PC-3 (cell line): Measurements from ENCODE around the gene ARHGEF3. TPM values are rescaled to one million over a fixed set of nuclear protein-coding genes. Genes with fewer than 3 reads are reported as not detected.
A peak's percentile ranks its signal among the peaks of the same experiment; 100 is the strongest.

ENCODE experiments used
- ATAC-seq: fragments of 200-7000 bp; cut with Tn5 transposase; 2 replicates; pipeline ENCODE4 v1.9.1; 2020; ENCODE audit warnings: mild to moderate bottlenecking, moderate library complexity
- BruUV-seq: library from RNA; stranded (reverse); fragments of 400-500 nt; replicated peaks from 2 replicates; lab custom pipeline; 2021; lab: Mats Ljungman, UMichigan
- CTCF ChIA-PET: fragments of 300-600 bp; sonication (Branson Sonifier 250); formaldehyde crosslinking; loops from one replicate; lab custom pipeline; 2022; ENCODE audit warnings: antibody characterized with exemption; lab: Charles Lee
- POLR2A ChIA-PET: fragments of 300-600 bp; sonication (Branson Sonifier 250); formaldehyde crosslinking; loops from one replicate; lab custom pipeline; 2022; ENCODE audit warnings: antibody characterized with exemption; ENCODE audit not compliant: unreplicated experiment; lab: Charles Lee
- DNase-seq: peaks from one replicate; pipeline ENCODE4 v3.0.0-alpha.2; 2015
- H2AFZ ChIP-seq: fragments of 300-600 bp; sonication (generic); 2 replicates; pipeline ENCODE4 v1.6.0; 2016; ENCODE audit warnings: antibody characterized with exemption, low read length
- H3F3A ChIP-seq: fragments of 300-600 bp; sonication (generic); one replicate; pipeline ENCODE4 v1.6.0; 2017; ENCODE audit warnings: antibody characterized with exemption, low read length, control low read depth, mild to moderate bottlenecking; ENCODE audit not compliant: unreplicated experiment
- H3K27ac ChIP-seq: fragments of 300-600 bp; sonication (generic); 2 replicates; pipeline ENCODE4 v1.5.1; 2016; ENCODE audit warnings: mild to moderate bottlenecking, low read length
- H3K27me3 ChIP-seq: fragments of 300-600 bp; sonication (generic); 2 replicates; pipeline ENCODE4 v1.6.1; 2016; ENCODE audit warnings: low read length, mixed read lengths
- H3K36me3 ChIP-seq: fragments of 300-600 bp; sonication (generic); 2 replicates; pipeline ENCODE4 v1.6.1; 2016; ENCODE audit warnings: low read depth, mixed run types, low read length, mixed read lengths
- H3K4me1 ChIP-seq: fragments of 300-600 bp; sonication (generic); 2 replicates; pipeline ENCODE4 v1.5.1; 2016; ENCODE audit warnings: low read length; ENCODE audit not compliant: insufficient read depth
- H3K4me2 ChIP-seq: fragments of 300-600 bp; sonication (generic); 2 replicates; pipeline ENCODE4 v1.6.0; 2016; ENCODE audit warnings: low read length
- H3K4me3 ChIP-seq: fragments of 300-600 bp; sonication (generic); 2 replicates; pipeline ENCODE4 v1.5.1; 2016; ENCODE audit warnings: mild to moderate bottlenecking, low read length, mixed read lengths
- H3K79me2 ChIP-seq: fragments of 300-600 bp; sonication (generic); 2 replicates; pipeline ENCODE4 v1.6.1; 2017; ENCODE audit warnings: low read length, mixed read lengths
- H3K9ac ChIP-seq: fragments of 300-600 bp; sonication (generic); 2 replicates; pipeline ENCODE4 v1.6.0; 2016; ENCODE audit warnings: mild to moderate bottlenecking, low read length
- H3K9me2 ChIP-seq: fragments of 300-600 bp; sonication (generic); replicated peaks from 2 replicates; pipeline ENCODE4 v1.6.1; 2016; ENCODE audit warnings: mixed run types, low read length, mixed read lengths
- H3K9me3 ChIP-seq: fragments of 300-600 bp; sonication (generic); 2 replicates; pipeline ENCODE4 v1.6.1; 2016; ENCODE audit warnings: low read length, mixed read lengths
- H4K20me1 ChIP-seq: fragments of 300-600 bp; sonication (generic); 2 replicates; pipeline ENCODE4 v1.6.1; 2016; ENCODE audit warnings: low read length, mixed read lengths
- CTCF ChIP-seq: fragments of 300-600 bp; sonication (generic); conservative IDR thresholded peaks from 2 replicates; pipeline ENCODE4 v1.5.1; 2017; ENCODE audit warnings: antibody characterized with exemption, low read depth, mild to moderate bottlenecking, low read length
- EZH2 ChIP-seq: fragments of 300-600 bp; sonication (generic); IDR thresholded peaks from one replicate; pipeline ENCODE4 v1.6.1; 2017; ENCODE audit warnings: antibody characterized with exemption, mild to moderate bottlenecking, low read length; ENCODE audit not compliant: unreplicated experiment
- EZH2phosphoT487 ChIP-seq: fragments of 300-600 bp; sonication (generic); IDR thresholded peaks from 2 replicates; pipeline ENCODE4 v1.6.1; 2018; ENCODE audit warnings: mild to moderate bottlenecking, antibody characterized with exemption, low read length, borderline replicate concordance
- intact Hi-C: fragments of 100-400 bp; cut with micrococcal nuclease; formaldehyde crosslinking; loops from 2 replicates; pipeline ENCODE4 v1.9.0; 2023
- total RNA-seq: library from RNA; depleted of rRNA; stranded (reverse); fragments of >200 nt; gene quantifications from 2 replicates; pipeline ENCODE4 v1.2.3, GENCODE V29; 2014

ARHGEF3 gene
- total RNA-seq, 1 experiment from 2014 or later: 8.7 TPM

- no peaks in the 10 kb centered on the region for H3K9me2 ChIP-seq
- no peak for DNase-seq
- intact Hi-C loops: no loop called here
- H3K4me1 ChIP-seq: peaks cover 34% of the 10 kb centered on the region
- no peak overlapping the region for H3K4me3 ChIP-seq
- H3K27me3 ChIP-seq: no peaks in the 10 kb centered on the region
- H3F3A ChIP-seq: no peaks in the 10 kb centered on the region
- ChIA-PET CTCF (no interaction called here), POLR2A (no interaction called here)
- no peak overlapping the region for H3K4me2 ChIP-seq
- no peaks in the 10 kb centered on the region for H3K79me2 ChIP-seq
- no peak overlapping the region for H3K9ac ChIP-seq
- H3K9me3 ChIP-seq: no peaks in the 10 kb centered on the region
- H3K36me3 ChIP-seq: no peaks in the 10 kb centered on the region
- BruUV-seq: no TSS peak
- no peaks in the 10 kb centered on the region for H4K20me1 ChIP-seq
- no peak overlapping the region for H3K27ac ChIP-seq
- TF ChIP-seq CTCF (no peak), EZH2phosphoT487 (no peak), EZH2 (no peak)
- H2AFZ ChIP-seq: no peak overlapping the region
- no peak for ATAC-seq
These were observed 35.6 kb upstream of the ARHGEF3 start for GRCh38 chr3:56837196-56837955.

GRCh38 chr3:56836276-56837163, 34.8 kb upstream of the ARHGEF3 start:
- intact Hi-C loops: no loop called here
- H3K4me2 ChIP-seq: peak overlapping the region; percentile 6
- H2AFZ ChIP-seq: no peak overlapping the region
- H3K4me3 ChIP-seq: no peak overlapping the region
- no peaks in the 10 kb centered on the region for H3K27me3 ChIP-seq
- no peak overlapping the region for H3K9ac ChIP-seq
- H3F3A ChIP-seq: no peaks in the 10 kb centered on the region
- no peaks in the 10 kb centered on the region for H3K79me2 ChIP-seq
- no peaks in the 10 kb centered on the region for H3K9me2 ChIP-seq
- H4K20me1 ChIP-seq: no peaks in the 10 kb centered on the region
- H3K9me3 ChIP-seq: no peaks in the 10 kb centered on the region
- TF ChIP-seq EZH2: no peak
- TF ChIP-seq CTCF: no peak
- no peak for TF ChIP-seq EZH2phosphoT487
- DNase-seq (peak; percentile 32), ATAC-seq (no peak; the same call in 1 of the 2 replicates)
- no peaks in the 10 kb centered on the region for H3K36me3 ChIP-seq
- no TSS peak for BruUV-seq
- CTCF ChIA-PET: no interaction called here
- POLR2A ChIA-PET: no interaction called here
- H3K4me1 ChIP-seq: peaks cover 34% of the 10 kb centered on the region
- H3K27ac ChIP-seq: peak overlapping the region; percentile 5; the same call in 1 of the 2 replicates
